Measurements from ENCODE around the gene ENTREP1.

GRCh38 chr9:69299315-69299714 lies 25.7 kb upstream of the ENTREP1 start:
- no peak for TF ChIP-seq CTCF (IDR thresholded peaks at IDR 0.05)
- TF ChIP-seq POLR2A (IDR thresholded peaks at IDR 0.05), result no peak
